Stimulated activated CD4-positive, alpha-beta T cell treated with anti-CD3 and anti-CD28 coated beads, Interleukin-4, amount 100 ng/mL, for 48 hours (primary cell): ENCODE data around the gene LIMK2.
"Not testable (repeated sequence)": the region's sequence is repeated elsewhere in the genome, so short reads cannot be mapped to it uniquely, and the experiment has no call there.

Experiments
- DNase-seq, 2 donors: peaks; one replicate each; pipeline ENCODE4 v3.0.0-alpha.2; 2020; ENCODE audit warnings: low read depth in 2 of 2

The LIMK2 gene

DNA sequence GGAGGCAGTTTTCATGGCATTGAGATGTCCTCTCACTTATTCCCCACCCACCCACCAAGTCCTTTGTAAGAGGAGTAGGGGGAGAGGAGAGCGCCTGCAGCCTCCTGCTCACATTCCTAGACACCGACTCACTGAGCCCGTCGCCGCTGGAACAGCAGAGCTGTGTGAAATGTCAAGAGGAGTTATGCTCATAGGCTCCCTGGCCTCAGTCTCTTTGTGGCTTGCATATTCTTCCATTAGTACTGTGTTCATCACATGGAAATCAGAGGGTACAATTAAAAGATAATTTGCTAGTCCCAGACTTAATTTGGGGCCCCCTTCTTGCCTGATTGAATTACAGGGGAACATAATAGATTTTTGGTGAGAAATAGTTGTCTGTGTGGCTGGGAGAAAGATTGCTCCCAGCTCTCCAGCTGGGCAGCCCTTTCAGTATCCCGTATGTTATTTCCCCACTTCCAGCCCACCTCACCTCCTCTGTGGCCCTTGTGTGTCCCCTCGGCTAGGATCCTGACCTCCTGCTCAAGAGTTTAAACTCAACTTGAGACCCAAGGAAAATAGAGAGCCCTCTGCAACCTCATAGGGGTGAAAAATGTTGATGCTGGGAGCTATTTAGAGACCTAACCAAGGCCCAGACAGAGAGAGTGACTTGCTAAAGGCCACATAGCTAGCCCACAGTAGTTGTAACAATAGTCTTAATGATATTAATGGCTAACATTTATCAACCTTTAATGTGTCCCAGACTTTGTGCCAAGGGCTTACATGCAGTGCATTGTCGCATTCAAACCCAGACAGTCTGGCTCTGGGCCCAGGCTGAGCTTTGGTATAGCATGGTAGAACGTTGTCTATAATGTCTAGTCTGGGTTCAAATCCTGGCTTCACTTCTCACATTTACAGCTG, 32.2 kb downstream of the LIMK2 start:
- no peak for DNase-seq

DNA sequence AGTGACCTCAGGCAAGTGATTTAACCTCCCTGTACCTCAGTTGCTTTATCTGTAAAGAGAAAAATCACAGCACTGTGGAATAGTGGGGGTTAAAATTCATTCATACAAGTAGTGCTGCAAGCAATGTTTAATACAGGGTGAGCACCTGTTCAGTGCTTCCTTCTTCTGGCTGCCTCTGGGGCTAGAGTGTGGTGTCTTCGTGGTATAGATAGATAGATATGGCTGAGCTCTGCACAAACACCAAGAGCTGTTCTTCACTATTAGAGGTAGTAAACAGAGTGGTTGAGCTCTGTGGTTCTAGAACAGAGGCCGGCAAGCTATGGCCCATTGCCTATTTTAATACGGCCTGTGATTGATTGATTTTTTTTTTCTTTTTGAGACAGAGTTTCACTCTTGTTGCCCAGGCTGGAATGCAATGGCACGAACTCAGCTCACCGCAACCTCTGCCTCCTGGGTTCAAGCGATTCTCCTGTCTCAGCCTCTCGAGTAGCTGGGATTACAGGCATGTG, 32.9 kb downstream of the LIMK2 start:
- no peak for DNase-seq

GRCh38 chr22:31245998-31246397, 33.9 kb downstream of the LIMK2 start:
- not testable (repeated sequence) for DNase-seq

GRCh38 chr22:31246687-31247086, 34.6 kb downstream of the LIMK2 start:
- no peak for DNase-seq

GRCh38 chr22:31247726-31248125, 35.6 kb downstream of the LIMK2 start:
- DNase-seq = no peak

DNA sequence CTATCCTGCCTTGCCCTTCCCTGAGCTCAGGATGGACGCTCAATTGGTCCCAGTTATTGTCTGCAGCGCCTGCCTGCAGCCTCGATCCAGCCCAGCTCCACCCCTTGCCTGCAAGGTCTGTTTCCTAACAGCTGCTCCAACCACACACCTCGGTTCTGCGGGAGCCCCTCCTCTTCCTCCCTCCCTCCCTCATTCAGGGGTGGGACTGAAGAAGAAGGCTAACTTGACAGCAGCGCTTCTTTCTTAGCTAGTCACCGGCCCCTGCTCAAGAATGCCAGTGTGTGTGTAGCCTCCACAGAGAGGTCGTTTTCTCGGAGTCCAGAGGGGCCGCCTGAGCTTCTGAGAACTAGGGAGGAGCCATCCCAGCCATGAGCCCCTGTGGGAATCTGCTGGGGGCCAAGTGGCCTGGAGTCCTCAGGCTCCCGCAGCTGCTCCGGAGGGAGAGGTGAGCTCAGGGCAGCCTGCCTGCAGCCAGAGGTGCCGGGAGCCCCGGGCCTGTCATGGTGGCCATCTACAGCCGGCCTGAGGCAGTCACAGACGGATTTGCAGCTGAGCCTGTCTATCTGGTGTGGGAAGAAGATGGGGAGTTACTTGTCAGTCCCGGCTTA, 36.1 kb downstream of the LIMK2 start:
- DNase-seq = peak; percentile 34 to 36

GRCh38 chr22:31248965-31249958, 37.2 kb downstream of the LIMK2 start:
- DNase-seq = no peak

DNA sequence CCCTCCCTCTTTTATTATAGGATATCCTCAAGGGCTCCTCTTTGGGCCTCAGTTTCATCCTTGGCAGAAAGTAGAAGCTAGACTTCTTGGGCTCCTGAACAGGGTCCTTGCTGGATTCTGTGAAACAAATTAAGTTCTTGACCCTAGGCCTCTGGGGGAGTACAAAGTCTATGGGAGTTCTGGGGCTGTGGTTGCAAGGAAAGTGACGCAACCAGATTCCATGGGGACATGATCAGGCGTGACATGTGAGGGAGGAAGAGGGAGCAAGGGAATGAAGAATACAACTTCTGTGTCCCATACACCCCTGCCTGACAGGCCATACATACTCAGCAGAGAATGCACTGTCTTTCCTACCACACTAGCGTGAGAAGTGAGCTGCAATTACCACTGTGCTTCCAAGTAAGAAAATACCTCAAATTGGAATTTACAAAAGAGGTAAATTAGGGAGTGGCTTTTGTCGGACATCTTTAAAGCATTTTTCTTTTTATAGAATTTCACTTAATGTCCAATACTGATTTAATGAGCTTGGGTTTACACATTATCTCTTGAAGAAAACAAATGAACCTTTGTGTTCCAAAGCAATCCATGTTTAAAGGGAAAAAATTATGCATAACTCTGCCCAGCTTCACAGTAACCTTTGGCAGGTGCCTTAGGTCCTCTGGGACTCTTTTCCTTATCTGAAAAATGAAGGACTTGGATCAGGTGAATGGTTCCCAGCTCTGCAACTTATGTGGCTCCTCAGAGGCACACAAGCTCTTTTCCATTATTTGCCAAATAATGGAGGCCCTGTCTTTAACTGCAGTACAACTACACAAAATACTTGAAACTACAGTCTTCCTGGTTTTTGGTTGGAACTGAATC, 38.9 kb downstream of the LIMK2 start:
- no peak for DNase-seq

GRCh38 chr22:31253949-31254348, 41.9 kb downstream of the LIMK2 start:
- DNase-seq = no peak

DNA sequence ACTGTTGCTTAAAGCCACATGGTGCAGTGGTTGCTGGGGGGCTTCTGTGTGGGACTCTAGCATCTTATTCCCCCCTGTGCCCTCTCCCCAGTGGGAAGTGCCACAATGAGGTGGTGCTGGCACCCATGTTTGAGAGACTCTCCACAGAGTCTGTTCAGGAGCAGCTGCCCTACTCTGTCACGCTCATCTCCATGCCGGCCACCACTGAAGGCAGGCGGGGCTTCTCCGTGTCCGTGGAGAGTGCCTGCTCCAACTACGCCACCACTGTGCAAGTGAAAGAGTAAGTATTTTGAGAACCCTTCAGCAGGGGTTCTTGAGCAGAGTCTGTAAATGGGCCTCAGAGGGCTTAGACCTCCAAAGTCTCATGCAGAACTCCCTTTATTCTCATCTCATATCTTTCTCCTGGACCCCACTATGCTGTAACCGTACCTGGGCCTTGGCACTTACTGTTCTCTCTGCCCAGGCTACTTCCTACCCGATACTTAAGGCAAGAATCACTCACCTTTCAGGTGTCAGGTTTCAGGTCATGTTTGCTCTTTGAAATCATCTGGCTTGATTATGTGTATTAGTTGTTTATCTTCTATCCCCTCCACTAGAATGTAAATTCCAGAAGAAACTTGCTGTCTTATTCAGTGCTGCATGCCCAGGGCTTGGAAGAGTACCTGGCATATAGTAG, 47.8 kb downstream of the LIMK2 start:
- no peak for DNase-seq

DNA sequence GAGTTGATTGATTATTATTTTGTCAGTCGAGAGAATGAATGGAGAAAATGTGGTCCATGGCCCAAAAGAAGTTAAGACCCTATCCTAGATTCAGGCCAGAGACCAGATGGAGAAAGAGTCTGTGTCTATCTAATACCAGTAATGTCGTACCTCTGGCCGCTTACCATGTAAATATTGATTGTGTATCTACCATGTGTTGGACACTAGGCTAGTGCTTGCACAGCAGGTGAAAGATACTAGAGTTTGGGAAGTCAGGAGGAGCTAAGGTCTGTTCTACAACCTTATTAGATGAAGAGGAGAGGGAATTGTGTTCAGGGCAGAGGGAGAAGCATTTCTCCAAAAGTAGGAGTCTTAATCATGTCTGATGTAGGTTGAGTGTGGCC, 48.4 kb downstream of the LIMK2 start:
- DNase-seq = no peak

DNA sequence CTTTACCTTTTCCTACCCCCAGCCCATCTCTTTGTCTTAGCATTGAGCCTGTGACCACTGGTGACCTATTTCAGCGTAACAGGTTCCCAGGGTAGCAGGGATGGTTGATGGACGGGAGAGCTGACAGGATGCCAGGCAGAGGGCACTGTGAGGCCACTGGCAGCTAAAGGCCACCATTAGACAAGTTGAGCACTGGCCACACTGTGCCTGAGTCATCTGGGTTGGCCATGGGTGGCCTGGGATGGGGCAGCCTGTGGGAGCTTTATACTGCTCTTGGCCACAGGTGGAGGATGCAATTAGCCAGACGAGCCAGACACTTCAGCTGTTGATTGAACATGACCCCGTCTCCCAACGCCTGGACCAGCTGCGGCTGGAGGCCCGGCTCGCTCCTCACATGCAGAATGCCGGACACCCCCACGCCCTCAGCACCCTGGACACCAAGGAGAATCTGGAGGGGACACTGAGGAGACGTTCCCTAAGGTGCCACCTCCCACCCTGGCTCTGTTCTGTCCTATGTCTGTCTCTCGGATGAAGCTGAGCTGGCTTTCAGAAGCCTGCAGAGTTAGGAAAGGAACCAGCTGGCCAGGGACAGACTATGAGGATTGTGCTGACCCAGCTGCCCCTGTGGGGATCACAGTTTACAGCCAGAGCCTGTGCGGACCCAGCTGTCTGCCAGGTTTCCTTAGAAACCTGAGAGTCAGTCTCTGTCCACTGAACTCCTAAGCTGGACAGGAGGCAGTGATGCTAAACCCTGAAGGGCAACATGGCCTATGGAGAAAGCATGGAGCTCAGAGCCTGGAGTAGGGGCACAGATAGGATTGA, 50.4 kb downstream of the LIMK2 start:
- DNase-seq = no peak

DNA sequence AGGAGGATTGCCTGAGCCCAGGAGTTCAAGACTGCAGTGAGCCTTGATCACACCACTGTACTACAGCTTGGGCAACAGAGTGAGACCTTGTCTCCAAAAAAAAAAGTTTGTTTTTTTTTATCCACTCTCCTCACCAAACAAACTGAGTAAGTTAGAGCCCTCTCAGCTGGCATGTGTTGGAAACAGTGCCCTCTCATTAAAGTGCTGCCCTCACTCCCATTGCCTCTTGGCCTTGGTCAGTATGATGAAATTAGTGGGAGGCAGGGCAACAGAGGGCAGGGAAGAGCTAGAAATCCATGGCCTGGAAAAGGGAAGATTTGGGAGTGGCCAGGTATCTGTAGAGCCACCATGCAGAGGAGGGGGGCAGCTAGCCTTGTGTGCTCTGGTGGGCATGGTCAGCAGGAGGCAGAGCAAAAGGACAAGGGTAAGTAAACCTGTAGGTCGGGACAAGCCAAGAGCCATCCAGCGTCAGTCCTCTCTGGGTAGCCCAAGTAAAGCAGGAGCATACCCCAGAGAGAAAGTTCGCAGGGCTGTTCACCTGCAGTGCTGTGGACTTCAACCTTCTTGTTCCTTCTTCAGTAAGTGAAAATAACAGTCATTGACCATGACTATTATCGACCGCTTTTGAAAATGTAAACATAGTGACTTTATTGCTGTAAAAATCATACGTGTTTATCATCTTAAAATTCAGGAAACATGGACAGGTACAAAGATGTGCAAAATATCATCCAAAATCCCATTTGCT, 52.0 kb downstream of the LIMK2 start:
- no peak for DNase-seq

DNA sequence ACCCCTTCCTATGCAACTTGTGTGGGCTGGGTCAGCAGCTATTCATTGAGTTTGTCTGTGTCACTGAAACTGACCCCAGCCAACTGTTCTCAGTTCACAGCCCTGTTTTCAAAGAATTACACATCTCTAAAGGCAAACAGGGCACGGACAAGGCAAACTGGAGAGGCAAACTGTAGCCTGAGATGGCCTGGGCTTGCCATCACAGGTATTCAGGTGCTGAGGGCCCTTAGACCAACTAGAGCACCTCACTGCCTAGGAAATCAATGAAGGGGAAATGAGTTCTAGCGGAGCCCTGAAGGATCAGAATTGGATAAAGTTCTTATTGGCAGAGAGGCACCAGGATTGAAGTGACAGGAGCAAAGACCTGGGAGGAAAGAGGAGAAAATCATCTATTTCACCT, 56.2 kb downstream of the LIMK2 start:
- no peak for DNase-seq

GRCh38 chr22:31269892-31270579, 57.9 kb downstream of the LIMK2 start:
- no peak for DNase-seq

GRCh38 chr22:31271026-31271425, 58.9 kb downstream of the LIMK2 start:
- DNase-seq = no peak

- DNase-seq = no peak
These were observed 59.4 kb downstream of the LIMK2 start for GRCh38 chr22:31271485-31271884.
